Subcutaneous abdominal adipose tissue (tissue), 5 donors: ENCODE measurements around the gene OPN4.

Experiments used
- H3K27ac ChIP-seq: one replicate; pipeline ENCODE4 v1.7.0; 2013; ENCODE audit warnings: low read depth, mild to moderate bottlenecking, inconsistent platforms, low read length, moderate library complexity
- H3K27me3 ChIP-seq, 5 donors: one replicate each; pipeline ENCODE4 v1.7.0; 2013; ENCODE audit warnings: low read length in 5 of 5, inconsistent platforms in 1 of 5; ENCODE audit not compliant: control insufficient read depth in 5 of 5, insufficient read depth in 4 of 5
- H3K36me3 ChIP-seq, 5 donors: one replicate each; pipeline ENCODE4 v1.7.0; 2013; ENCODE audit warnings: low read length in 5 of 5; ENCODE audit not compliant: control insufficient read depth in 5 of 5, insufficient read depth in 5 of 5
- H3K4me1 ChIP-seq, 5 donors: one replicate each; pipeline ENCODE4 v1.7.0; 2013; ENCODE audit warnings: low read length in 5 of 5, mild to moderate bottlenecking in 3 of 5, moderate library complexity in 1 of 5; ENCODE audit not compliant: control insufficient read depth in 5 of 5, insufficient read depth in 5 of 5
- H3K4me3 ChIP-seq, 5 donors: one replicate each; pipeline ENCODE4 v1.7.0; 2013; ENCODE audit warnings: low read length in 5 of 5, low read depth in 1 of 5
- H3K9ac ChIP-seq, 5 donors: one replicate each; pipeline ENCODE4 v1.7.0; 2013; ENCODE audit warnings: low read length in 5 of 5, mild to moderate bottlenecking in 4 of 5, moderate library complexity in 3 of 5
- H3K9me3 ChIP-seq, 5 donors: one replicate each; pipeline ENCODE4 v1.7.0; 2013; ENCODE audit warnings: low read length in 5 of 5; ENCODE audit not compliant: control insufficient read depth in 5 of 5
- donor health status: healthy.
- donor health status: healthy.
- donor health status: healthy.
- donor health status: healthy.
- donor health status: healthy.

OPN4 gene

GRCh38 chr10:86674912-86675311, 20.6 kb downstream of the OPN4 start:
- Histone ChIP-seq H3K9ac (no peak overlapping the region), H3K36me3 (no peaks in the 10 kb centered on the region), H3K9me3 (no peaks in the 10 kb centered on the region), H3K4me1 (peaks cover 2 to 30% (median 24%) of the 10 kb centered on the region in 5 donors), H3K27ac (no peak overlapping the region), H3K27me3 (peaks cover 0 to 3% (median 0%) of the 10 kb centered on the region in 5 donors), H3K4me3 (no peak overlapping the region)

DNA sequence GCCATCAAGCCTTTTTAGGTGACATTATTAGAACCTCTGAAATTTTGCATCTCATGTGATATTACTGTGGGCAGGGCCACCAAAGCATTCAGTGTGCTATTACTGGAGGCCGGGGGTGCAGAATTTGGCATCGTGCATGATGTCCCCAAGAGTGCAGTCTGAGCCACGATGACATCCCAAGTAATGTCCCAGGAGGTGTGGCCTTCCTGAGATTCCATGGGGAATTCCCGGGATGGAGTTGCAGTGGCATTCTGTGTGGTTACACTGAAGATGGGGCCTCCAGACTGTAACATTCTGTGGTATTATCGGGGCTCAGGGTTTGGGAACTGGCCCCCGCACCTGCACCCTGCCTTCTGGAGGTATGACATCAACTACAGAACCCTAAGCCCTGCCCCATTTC, 23.0 kb downstream of the OPN4 start:
- Histone ChIP-seq H3K36me3 (no peaks in the 10 kb centered on the region), H3K4me3 (no peak overlapping the region), H3K9ac (no peak overlapping the region), H3K27ac (no peak overlapping the region), H3K9me3 (no peaks in the 10 kb centered on the region), H3K27me3 (no peaks in the 10 kb centered on the region), H3K4me1 (peaks cover 0 to 38% (median 20%) of the 10 kb centered on the region in 5 donors)

DNA sequence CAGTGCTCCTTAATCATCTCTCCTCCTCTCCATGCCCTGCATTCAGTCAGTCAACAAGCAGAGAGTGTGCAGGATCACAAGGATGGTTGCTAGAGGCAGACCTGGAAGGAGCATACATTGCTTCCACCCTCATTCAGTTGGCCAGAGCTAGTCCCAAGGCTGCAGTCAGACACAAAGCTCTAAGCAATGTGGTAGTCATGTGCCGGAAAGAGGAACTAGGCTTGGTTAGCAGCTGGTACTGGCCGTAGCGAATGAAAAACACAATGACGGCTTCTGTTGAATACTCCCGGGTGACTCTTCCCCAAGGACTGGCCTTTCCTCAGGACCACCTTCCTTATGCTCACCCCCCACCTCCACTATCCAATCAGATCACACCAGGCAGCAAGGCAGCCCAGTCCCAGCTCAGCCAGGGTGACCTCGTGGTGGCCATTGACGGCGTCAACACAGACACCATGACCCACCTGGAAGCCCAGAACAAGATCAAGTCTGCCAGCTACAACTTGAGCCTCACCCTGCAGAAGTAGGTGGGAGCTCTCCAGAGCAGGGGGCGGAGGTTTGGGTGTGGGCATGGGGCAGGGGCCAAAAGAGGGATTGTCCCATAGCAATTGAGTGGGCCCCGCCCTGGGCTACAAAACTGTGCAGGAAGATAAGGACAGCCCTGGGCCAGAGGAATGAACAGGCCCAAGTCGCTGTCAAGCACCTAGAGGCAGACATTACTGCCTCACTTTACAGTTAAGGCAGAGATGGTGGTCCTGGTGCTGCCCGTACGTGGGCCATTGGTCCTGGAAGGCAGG, 24.8 kb downstream of the OPN4 start:
- no peaks in the 10 kb centered on the region for H3K36me3 ChIP-seq
- no peaks in the 10 kb centered on the region for H3K9me3 ChIP-seq
- no peak overlapping the region for H3K27ac ChIP-seq
- H3K4me1 ChIP-seq, result peaks cover 0 to 27% (median 16%) of the 10 kb centered on the region in 5 donors
- H3K27me3 ChIP-seq, result peaks cover 0 to 2% (median 0%) of the 10 kb centered on the region in 5 donors
- H3K4me3 ChIP-seq, result no peak overlapping the region
- H3K9ac ChIP-seq, result no peak overlapping the region

GRCh38 chr10:86681047-86681446, 26.7 kb downstream of the OPN4 start:
- H3K4me3 ChIP-seq, result no peak overlapping the region
- H3K27ac ChIP-seq, result no peak overlapping the region
- H3K9ac ChIP-seq, result no peak overlapping the region
- H3K4me1 ChIP-seq, result peaks cover 0 to 32% (median 20%) of the 10 kb centered on the region in 5 donors
- peaks cover 0 to 7% (median 4%) of the 10 kb centered on the region in 5 donors for H3K27me3 ChIP-seq
- H3K36me3 ChIP-seq, result no peaks in the 10 kb centered on the region
- H3K9me3 ChIP-seq, result no peaks in the 10 kb centered on the region

DNA sequence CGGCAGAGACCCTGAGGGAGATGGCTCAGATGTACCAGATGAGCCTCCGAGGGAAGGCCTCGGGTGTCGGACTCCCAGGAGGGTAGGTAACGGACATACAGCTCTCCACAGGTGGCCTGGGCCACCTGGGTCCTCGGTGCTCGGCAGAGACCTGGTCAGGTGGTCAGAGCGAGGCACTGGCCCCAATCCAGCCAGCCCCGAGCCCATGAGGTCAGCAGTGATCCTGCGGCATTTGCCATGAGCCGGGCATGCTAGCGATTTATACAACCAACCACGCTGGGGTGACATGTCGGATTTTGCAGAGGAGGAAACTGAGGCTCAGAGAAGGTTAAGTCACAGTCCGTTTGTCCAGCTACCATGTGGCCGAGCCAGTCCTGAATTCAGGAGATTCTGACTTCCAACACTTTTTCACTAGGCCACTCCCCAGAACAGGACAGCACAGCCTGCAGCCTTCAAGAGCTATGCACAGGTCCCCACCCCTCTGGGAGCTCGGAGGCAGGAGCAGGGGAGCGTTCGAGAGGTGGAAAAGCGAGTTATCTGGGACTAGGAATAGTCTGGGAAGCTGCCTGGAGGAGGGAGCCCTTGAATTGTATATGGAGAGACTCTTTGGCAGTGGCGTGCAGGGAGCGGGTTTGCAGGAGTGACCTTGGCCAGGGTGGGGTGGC, 27.5 kb downstream of the OPN4 start:
- Histone ChIP-seq H3K27ac (no peak overlapping the region), H3K9ac (no peak overlapping the region), H3K36me3 (no peaks in the 10 kb centered on the region)

GRCh38 chr10:86682675-86683074, 28.3 kb downstream of the OPN4 start:
- no peaks in the 10 kb centered on the region for H3K9me3 ChIP-seq
- no peak overlapping the region for H3K9ac ChIP-seq
- H3K4me1 ChIP-seq, result peaks cover 0 to 38% (median 22%) of the 10 kb centered on the region in 5 donors
- H3K27me3 ChIP-seq, result peaks cover 0 to 9% (median 7%) of the 10 kb centered on the region in 5 donors
- H3K27ac ChIP-seq, result no peak overlapping the region
- no peaks in the 10 kb centered on the region for H3K36me3 ChIP-seq
- no peak overlapping the region for H3K4me3 ChIP-seq

More for the DNA sequence above, 27.5 kb downstream of the OPN4 start:
- no peaks in the 10 kb centered on the region for H3K9me3 ChIP-seq
- H3K4me3 ChIP-seq, result no peak overlapping the region
- H3K4me1 ChIP-seq, result peaks cover 0 to 32% (median 20%) of the 10 kb centered on the region in 5 donors
- H3K27me3 ChIP-seq, result peaks cover 0 to 7% (median 6%) of the 10 kb centered on the region in 5 donors

- Histone ChIP-seq H3K27ac (no peak overlapping the region), H3K27me3 (peaks cover 0 to 9% (median 7%) of the 10 kb centered on the region in 5 donors), H3K9me3 (no peaks in the 10 kb centered on the region), H3K4me1 (peaks cover 0 to 51% (median 34%) of the 10 kb centered on the region in 5 donors), H3K9ac (no peak overlapping the region), H3K36me3 (no peaks in the 10 kb centered on the region), H3K4me3 (no peak overlapping the region)
These were observed 30.2 kb downstream of the OPN4 start for GRCh38 chr10:86684331-86685097.

GRCh38 chr10:86685416-86685815, 31.1 kb downstream of the OPN4 start:
- no peak overlapping the region for H3K27ac ChIP-seq
- no peaks in the 10 kb centered on the region for H3K36me3 ChIP-seq

DNA sequence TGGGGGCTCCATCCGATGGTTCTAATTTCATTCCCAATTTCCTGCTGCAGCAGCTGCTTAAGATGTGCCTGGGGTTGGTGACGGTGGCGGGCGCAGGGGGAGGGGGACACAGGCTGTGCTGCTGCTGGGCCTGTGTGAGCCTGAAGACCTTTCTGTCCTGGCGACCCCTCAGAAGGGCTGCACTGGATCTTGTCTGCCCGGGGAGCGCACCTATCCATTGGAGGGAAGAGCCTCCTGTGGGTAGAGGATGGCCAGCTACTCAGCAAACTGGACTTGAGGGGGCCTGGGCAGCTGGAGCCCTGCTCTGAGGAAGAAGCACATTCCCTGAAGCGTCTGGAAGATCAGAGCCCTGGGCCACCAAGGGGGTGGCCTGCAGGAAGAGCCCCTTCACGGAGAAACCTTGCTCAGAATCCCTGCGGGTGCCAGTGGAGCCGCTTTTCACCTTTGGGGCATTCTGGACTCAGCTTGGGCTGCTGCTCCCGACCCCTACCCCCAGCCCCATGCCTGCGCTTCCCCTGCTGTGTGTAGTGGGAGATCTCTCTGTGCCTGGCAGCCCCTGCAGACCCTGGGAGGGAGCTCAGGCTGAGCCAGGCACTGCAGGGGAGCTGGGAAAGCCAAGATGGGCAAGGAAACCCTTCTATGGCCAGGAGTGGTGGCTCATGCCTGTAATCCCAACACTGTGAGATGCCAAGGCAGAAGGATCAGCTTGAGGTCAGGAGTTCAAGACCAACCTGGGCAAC, 31.7 kb downstream of the OPN4 start:
- Histone ChIP-seq H3K9ac (no peak overlapping the region), H3K36me3 (no peaks in the 10 kb centered on the region), H3K27ac (no peak overlapping the region), H3K4me3 (no peak overlapping the region), H3K27me3 (peaks cover 0 to 9% (median 7%) of the 10 kb centered on the region in 5 donors), H3K9me3 (no peaks in the 10 kb centered on the region), H3K4me1 (peaks cover 0 to 42% (median 29%) of the 10 kb centered on the region in 5 donors)

More at GRCh38 chr10:86685416-86685815, 31.1 kb downstream of the OPN4 start:
- H3K9me3 ChIP-seq, result no peaks in the 10 kb centered on the region
- H3K9ac ChIP-seq, result no peak overlapping the region
- no peak overlapping the region for H3K4me3 ChIP-seq
- peaks cover 0 to 48% (median 34%) of the 10 kb centered on the region in 5 donors for H3K4me1 ChIP-seq
- peaks cover 0 to 9% (median 7%) of the 10 kb centered on the region in 5 donors for H3K27me3 ChIP-seq
